SK-N-SH (cell line): ENCODE results near the gene ATG2B. TPM values are rescaled to one million over a fixed set of nuclear protein-coding genes. Genes with fewer than 3 reads are reported as not detected.

Source experiments
- CTCF ChIA-PET: fragments of 300-600, 350-600 bp; formaldehyde crosslinking; extraction: SDS; loops from one replicate; lab custom pipeline; 2021; lab: Yijun Ruan, JAX
- POLR2A ChIA-PET: fragments of 350-600 bp; sonication (Branson Sonifier 250); formaldehyde crosslinking; extraction: SDS; loops from one replicate; lab custom pipeline; 2020; ENCODE audit warnings: antibody characterized with exemption, inconsistent platforms; lab: Yijun Ruan, JAX
- DNase-seq: peaks from one replicate; pipeline ENCODE4 v3.0.0; 2012
- H2AFZ ChIP-seq: fragments of 200-600 bp; sonication (generic); 2 replicates; pipeline ENCODE4 v1.8.1; 2016; ENCODE audit warnings: antibody characterized with exemption, mild to moderate bottlenecking, low read depth
- H3F3A ChIP-seq: fragments of 200-600 bp; sonication (generic); replicated peaks from 2 replicates; pipeline ENCODE3; 2016; ENCODE audit warnings: antibody characterized with exemption, mild to moderate bottlenecking; ENCODE audit not compliant: insufficient read depth
- H3K27ac ChIP-seq, 2 experiments: fragments of 200-500 bp in 1 of 2; fragments of 200-600 bp in 1 of 2; sonication (Bioruptor generic) in 1 of 2; sonication (generic), shearing (Covaris generic) in 1 of 2; 2 replicates each; pipeline versions ENCODE4 v1.5.1 to v1.6.1; 2014 to 2016; ENCODE audit warnings: low read depth in 2 of 2, inconsistent platforms in 1 of 2, low read length in 1 of 2, mild to moderate bottlenecking in 1 of 2, mixed read lengths in 1 of 2
- H3K27me3 ChIP-seq: fragments of 200-600 bp; sonication (generic), shearing (Covaris generic); 2 replicates; pipeline ENCODE4 v1.6.1; 2016; ENCODE audit warnings: mixed run types; ENCODE audit not compliant: insufficient read depth
- H3K36me3 ChIP-seq, 2 experiments: fragments of 200-500 bp in 1 of 2; fragments of 200-600 bp in 1 of 2; sonication (Bioruptor generic) in 1 of 2; sonication (generic) in 1 of 2; replicated peaks in 1 of 2; 2 replicates each; pipeline versions ENCODE3 to v1.5.1; 2014 to 2016; ENCODE audit warnings: low read length in 1 of 2, mild to moderate bottlenecking in 1 of 2; ENCODE audit not compliant: insufficient read depth in 2 of 2, control insufficient read depth in 1 of 2
- H3K4me1 ChIP-seq, 2 experiments: fragments of 200-500 bp in 1 of 2; fragments of 200-600 bp in 1 of 2; sonication (Bioruptor generic) in 1 of 2; sonication (generic), shearing (Covaris generic) in 1 of 2; 2 replicates each; pipeline versions ENCODE4 v1.5.1 to v1.6.1; 2014 to 2016; ENCODE audit warnings: low read depth in 1 of 2, low read length in 1 of 2, mixed run types in 1 of 2; ENCODE audit not compliant: insufficient read depth in 2 of 2, control insufficient read depth in 1 of 2
- H3K4me2 ChIP-seq: fragments of 200-600 bp; sonication (generic), shearing (Covaris generic); 2 replicates; pipeline ENCODE4 v1.6.1; 2017; ENCODE audit warnings: mixed run types
- H3K4me3 ChIP-seq, 2 experiments: fragments of 200-500 bp in 1 of 2; fragments of 200-600 bp in 1 of 2; sonication (Bioruptor generic) in 1 of 2; sonication (generic), shearing (Covaris generic) in 1 of 2; 2 replicates each; pipeline versions ENCODE4 v1.5.1 to v1.8.1; 2014 to 2016; ENCODE audit warnings: low read depth in 2 of 2, inconsistent platforms in 1 of 2, low read length in 1 of 2, mild to moderate bottlenecking in 1 of 2, mixed read lengths in 1 of 2, moderate library complexity in 1 of 2
- H3K79me2 ChIP-seq: fragments of 200-600 bp; sonication (generic); 2 replicates; pipeline ENCODE4 v1.8.1; 2017; ENCODE audit warnings: mild to moderate bottlenecking; ENCODE audit not compliant: insufficient read depth
- H3K9ac ChIP-seq: fragments of 200-600 bp; sonication (generic); 2 replicates; pipeline ENCODE4 v1.6.1; 2017; ENCODE audit warnings: mixed run types
- H3K9me2 ChIP-seq: fragments of 200-600 bp; sonication (generic); 2 replicates; pipeline ENCODE4 v1.6.1; 2017; ENCODE audit warnings: mixed run types
- H3K9me3 ChIP-seq: fragments of 200-600 bp; sonication (generic); 2 replicates; pipeline ENCODE4 v1.6.1; 2017; ENCODE audit warnings: mixed run types, mild to moderate bottlenecking, moderate library complexity
- H4K20me1 ChIP-seq: fragments of 200-600 bp; sonication (generic); 2 replicates; pipeline ENCODE4 v1.6.1; 2017; ENCODE audit warnings: mild to moderate bottlenecking, mixed run types; ENCODE audit not compliant: insufficient read depth
- CTCF ChIP-seq: fragments of 200-600 bp; sonication (generic); IDR thresholded peaks from 2 replicates; pipeline ENCODE4 v1.6.1; 2017; ENCODE audit warnings: antibody characterized with exemption, mild to moderate bottlenecking, moderate library complexity
- EZH2phosphoT487 ChIP-seq: fragments of 200-600 bp; sonication (generic); IDR thresholded peaks from 2 replicates; pipeline ENCODE4 v1.6.1; 2017; ENCODE audit warnings: low read depth, mixed run types, mild to moderate bottlenecking, antibody characterized with exemption, moderate library complexity, borderline replicate concordance
- FOSL2 ChIP-seq: IDR thresholded peaks from 2 replicates; pipeline ENCODE4 v1.4.0; 2012; ENCODE audit warnings: low read depth, mild to moderate bottlenecking, moderate library complexity, borderline replicate concordance
- FOXM1 ChIP-seq: IDR thresholded peaks from 2 replicates; pipeline ENCODE4 v1.4.0; 2012; ENCODE audit warnings: low read depth, mild to moderate bottlenecking
- MEF2A ChIP-seq: IDR thresholded peaks from 2 replicates; pipeline ENCODE4 v1.4.0; 2012; ENCODE audit warnings: low read depth, borderline replicate concordance
- MXI1 ChIP-seq: IDR thresholded peaks from 2 replicates; pipeline ENCODE4 v1.6.1; 2012; ENCODE audit warnings: mild to moderate bottlenecking, low read depth, low read length, improper control_type of control experiment
- NFIC ChIP-seq: IDR thresholded peaks from 2 replicates; pipeline ENCODE4 v1.4.0; 2012; ENCODE audit warnings: borderline replicate concordance
- NRF1 ChIP-seq: IDR thresholded peaks from 2 replicates; pipeline ENCODE4 v1.6.1; 2012; ENCODE audit warnings: low read depth, mild to moderate bottlenecking, low read length
- RAD21 ChIP-seq: IDR thresholded peaks from 2 replicates; pipeline ENCODE4 v1.6.1; 2012; ENCODE audit warnings: mild to moderate bottlenecking, low read length
- RCOR1 ChIP-seq: fragments of 150-350 bp; IDR thresholded peaks from 2 replicates; pipeline ENCODE4 v1.6.1; 2017; ENCODE audit warnings: antibody characterized with exemption, low read length
- RFX5 ChIP-seq: IDR thresholded peaks from 2 replicates; pipeline ENCODE4 v1.6.1; 2012; ENCODE audit warnings: mild to moderate bottlenecking, improper control_type of control experiment, low read length
- SIN3A ChIP-seq: IDR thresholded peaks from 2 replicates; pipeline ENCODE4 v1.6.1; 2012; ENCODE audit warnings: low read depth, mild to moderate bottlenecking, low read length, moderate library complexity, borderline replicate concordance
- SMC3 ChIP-seq: IDR thresholded peaks from 2 replicates; pipeline ENCODE4 v1.6.1; 2012; ENCODE audit warnings: low read depth, low read length, improper control_type of control experiment
- TAF1 ChIP-seq: IDR thresholded peaks from 2 replicates; pipeline ENCODE4 v1.6.1; 2012; ENCODE audit warnings: low read depth, mild to moderate bottlenecking, low read length, moderate library complexity, borderline replicate concordance
- TCF12 ChIP-seq: IDR thresholded peaks from 2 replicates; pipeline ENCODE4 v1.4.0; 2012
- YY1 ChIP-seq: IDR thresholded peaks from 2 replicates; pipeline ENCODE4 v1.4.0; 2012; ENCODE audit warnings: low read depth, mild to moderate bottlenecking
- WGBS: methylation state at CpG from one replicate; pipeline ENCODE4 v1.1.6; 2017; ENCODE audit warnings: low lambda C conversion rate; 5-methylcytosine and 5-hydroxymethylcytosine counted together
- polyA plus RNA-seq, 3 experiments: library from polyadenylated mRNA; depleted of rRNA; stranded (reverse); fragments of >200 nt; gene quantifications; 2 replicates each; pipeline ENCODE4 v1.2.3, GENCODE V29; 2012
- TF ChIP-seq, protein P1 (sequence below): IDR thresholded peaks from 2 replicates; pipeline ENCODE4 v1.6.1; 2012; ENCODE audit warnings: mild to moderate bottlenecking, low read depth, low read length, moderate library complexity
- TF ChIP-seq, protein P2 (sequence below): IDR thresholded peaks from 2 replicates; pipeline ENCODE4 v1.4.0; 2012; ENCODE audit warnings: low read depth, borderline replicate concordance

Gene ATG2B
- polyA plus RNA-seq, 1 of the 3 experiments (the other 2 are of a cell fraction), result 5.8 TPM

- H3K27me3 ChIP-seq, result no peaks in the 10 kb centered on the region
- H3K4me2 ChIP-seq, result no peak overlapping the region
- TF ChIP-seq SMC3, result peak; percentile 59; the same call in 1 of the 2 replicates
- TF ChIP-seq RCOR1, result no peak
- no peak for TF ChIP-seq FOXM1
- TF ChIP-seq CTCF, result peak; percentile 14
- no peak for TF ChIP-seq YY1
- peak; percentile 83 for TF ChIP-seq RAD21
- H3K9me2 ChIP-seq, result no peaks in the 10 kb centered on the region
- H2AFZ ChIP-seq, result no peak overlapping the region
- H3K9ac ChIP-seq, result no peak overlapping the region
- WGBS, result 54% methylated on average over 4 of the region's 4 CpGs
- H3K4me1 ChIP-seq, result peaks cover 0 to 31% of the 10 kb centered on the region in 2 experiments; a peak in 2 of 4 replicates
- H3K79me2 ChIP-seq, result no peaks in the 10 kb centered on the region
- H3F3A ChIP-seq, result peaks cover 8% of the 10 kb centered on the region
- CTCF ChIA-PET, result interaction anchor here (0.6 to 18.9 kb wide), 28 partner anchors 9 to 467 kb away, joined by 3 to 920 read pairs (median 4); partner anchors contain the start of gene AK7
- POLR2A ChIA-PET, result no interaction called here
- H3K4me3 ChIP-seq, result no peak overlapping the region
- peak overlapping the region in 1 of 2 experiments; percentile 72; a peak in 2 of 4 replicates for H3K27ac ChIP-seq
- H3K9me3 ChIP-seq, result no peaks in the 10 kb centered on the region
- H4K20me1 ChIP-seq, result no peaks in the 10 kb centered on the region
- H3K36me3 ChIP-seq, result peaks cover 3 to 11% of the 10 kb centered on the region in 2 experiments
- no peak for DNase-seq
Observed at GRCh38 chr14:96281486-96281885, 81.7 kb downstream of the ATG2B start.

- Histone ChIP-seq H3K27me3 (no peaks in the 10 kb centered on the region), H3K9me2 (no peaks in the 10 kb centered on the region), H3K4me2 (no peak overlapping the region), H3K27ac (no peak overlapping the region), H2AFZ (no peak overlapping the region), H3K4me1 (peaks cover 4 to 25% of the 10 kb centered on the region in 2 experiments), H3K4me3 (no peak overlapping the region), H3K9me3 (no peaks in the 10 kb centered on the region), H3K36me3 (peaks cover 3 to 11% of the 10 kb centered on the region in 2 experiments), H4K20me1 (no peaks in the 10 kb centered on the region), H3F3A (peaks cover 17% of the 10 kb centered on the region), H3K9ac (no peak overlapping the region), H3K79me2 (no peaks in the 10 kb centered on the region)
- ChIA-PET CTCF (interaction anchor here (2.5 to 18.9 kb wide), 3 partner anchors 143 to 280 kb away, joined by 10 to 920 read pairs (median 62); no protein-coding TSS in a partner anchor), POLR2A (no interaction called here)
- DNase-seq, result no peak
- WGBS, result 95% methylated on average over 2 of the region's 2 CpGs
- TF ChIP-seq, protein P1, sequence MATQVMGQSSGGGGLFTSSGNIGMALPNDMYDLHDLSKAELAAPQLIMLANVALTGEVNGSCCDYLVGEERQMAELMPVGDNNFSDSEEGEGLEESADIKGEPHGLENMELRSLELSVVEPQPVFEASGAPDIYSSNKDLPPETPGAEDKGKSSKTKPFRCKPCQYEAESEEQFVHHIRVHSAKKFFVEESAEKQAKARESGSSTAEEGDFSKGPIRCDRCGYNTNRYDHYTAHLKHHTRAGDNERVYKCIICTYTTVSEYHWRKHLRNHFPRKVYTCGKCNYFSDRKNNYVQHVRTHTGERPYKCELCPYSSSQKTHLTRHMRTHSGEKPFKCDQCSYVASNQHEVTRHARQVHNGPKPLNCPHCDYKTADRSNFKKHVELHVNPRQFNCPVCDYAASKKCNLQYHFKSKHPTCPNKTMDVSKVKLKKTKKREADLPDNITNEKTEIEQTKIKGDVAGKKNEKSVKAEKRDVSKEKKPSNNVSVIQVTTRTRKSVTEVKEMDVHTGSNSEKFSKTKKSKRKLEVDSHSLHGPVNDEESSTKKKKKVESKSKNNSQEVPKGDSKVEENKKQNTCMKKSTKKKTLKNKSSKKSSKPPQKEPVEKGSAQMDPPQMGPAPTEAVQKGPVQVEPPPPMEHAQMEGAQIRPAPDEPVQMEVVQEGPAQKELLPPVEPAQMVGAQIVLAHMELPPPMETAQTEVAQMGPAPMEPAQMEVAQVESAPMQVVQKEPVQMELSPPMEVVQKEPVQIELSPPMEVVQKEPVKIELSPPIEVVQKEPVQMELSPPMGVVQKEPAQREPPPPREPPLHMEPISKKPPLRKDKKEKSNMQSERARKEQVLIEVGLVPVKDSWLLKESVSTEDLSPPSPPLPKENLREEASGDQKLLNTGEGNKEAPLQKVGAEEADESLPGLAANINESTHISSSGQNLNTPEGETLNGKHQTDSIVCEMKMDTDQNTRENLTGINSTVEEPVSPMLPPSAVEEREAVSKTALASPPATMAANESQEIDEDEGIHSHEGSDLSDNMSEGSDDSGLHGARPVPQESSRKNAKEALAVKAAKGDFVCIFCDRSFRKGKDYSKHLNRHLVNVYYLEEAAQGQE, result no peak
- no peak for TF ChIP-seq TAF1
- TF ChIP-seq RFX5, result no peak
- TF ChIP-seq YY1, result no peak
- TF ChIP-seq, protein P2, sequence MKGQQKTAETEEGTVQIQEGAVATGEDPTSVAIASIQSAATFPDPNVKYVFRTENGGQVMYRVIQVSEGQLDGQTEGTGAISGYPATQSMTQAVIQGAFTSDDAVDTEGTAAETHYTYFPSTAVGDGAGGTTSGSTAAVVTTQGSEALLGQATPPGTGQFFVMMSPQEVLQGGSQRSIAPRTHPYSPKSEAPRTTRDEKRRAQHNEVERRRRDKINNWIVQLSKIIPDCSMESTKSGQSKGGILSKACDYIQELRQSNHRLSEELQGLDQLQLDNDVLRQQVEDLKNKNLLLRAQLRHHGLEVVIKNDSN, result no peak
- no peak for TF ChIP-seq NFIC
- TF ChIP-seq MXI1, result no peak
- no peak for TF ChIP-seq SIN3A
- no peak for TF ChIP-seq TCF12
- TF ChIP-seq NRF1, result no peak
- no peak for TF ChIP-seq MEF2A
- TF ChIP-seq EZH2phosphoT487, result no peak
- TF ChIP-seq FOSL2, result no peak
Observed at GRCh38 chr14:96280104-96280503, 83.0 kb downstream of the ATG2B start.
